GM19395 (cell line): ENCODE results near the gene TCL1A.
"Not testable (repeated sequence)": the region's sequence is repeated elsewhere in the genome, so short reads cannot be mapped to it uniquely, and the experiment has no call there.

Source experiments
- ATAC-seq: cut with Tn5 transposase; IDR thresholded peaks from one replicate; pipeline ENCODE4 v1.9.1; 2021; ENCODE audit warnings: mild to moderate bottlenecking, moderate library complexity; ENCODE audit not compliant: unreplicated experiment

Gene TCL1A, protein sequence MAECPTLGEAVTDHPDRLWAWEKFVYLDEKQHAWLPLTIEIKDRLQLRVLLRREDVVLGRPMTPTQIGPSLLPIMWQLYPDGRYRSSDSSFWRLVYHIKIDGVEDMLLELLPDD

GRCh38 chr14:95713596-95714371, at the start of gene TCL1A:
TSS of gene TCL1A (minus strand) at chr14:95714125. CDS start at chr14:95714066, 59 bp downstream.
- ATAC-seq, result peak; percentile 78

GRCh38 chr14:95763032-95763431, 49.1 kb upstream of the TCL1A start:
- not testable (repeated sequence) for ATAC-seq

GRCh38 chr14:95761436-95761835, 47.5 kb upstream of the TCL1A start:
- no peak for ATAC-seq

DNA sequence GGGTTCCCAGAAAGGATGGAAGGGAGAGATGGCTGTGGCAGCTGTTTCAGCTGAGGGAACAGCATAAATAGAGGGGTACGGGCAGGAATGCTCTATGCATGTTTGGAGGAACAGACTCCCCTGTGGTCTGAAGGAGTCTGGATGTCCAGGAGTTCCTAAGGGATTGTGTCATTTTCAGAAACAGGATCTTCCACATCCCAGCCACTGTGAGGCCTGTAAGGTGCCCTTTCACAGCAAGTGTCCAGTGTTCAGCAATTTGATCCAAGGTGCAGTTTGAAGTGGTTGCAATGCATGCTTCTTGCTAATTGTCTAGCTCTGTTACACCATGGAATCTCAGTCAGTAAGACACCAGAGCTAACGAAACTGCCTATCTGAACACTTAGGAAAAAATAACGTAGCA, 46.7 kb upstream of the TCL1A start:
- no peak for ATAC-seq

- ATAC-seq, result no peak
Measured at GRCh38 chr14:95759941-95760340, 46.0 kb upstream of the TCL1A start.

DNA sequence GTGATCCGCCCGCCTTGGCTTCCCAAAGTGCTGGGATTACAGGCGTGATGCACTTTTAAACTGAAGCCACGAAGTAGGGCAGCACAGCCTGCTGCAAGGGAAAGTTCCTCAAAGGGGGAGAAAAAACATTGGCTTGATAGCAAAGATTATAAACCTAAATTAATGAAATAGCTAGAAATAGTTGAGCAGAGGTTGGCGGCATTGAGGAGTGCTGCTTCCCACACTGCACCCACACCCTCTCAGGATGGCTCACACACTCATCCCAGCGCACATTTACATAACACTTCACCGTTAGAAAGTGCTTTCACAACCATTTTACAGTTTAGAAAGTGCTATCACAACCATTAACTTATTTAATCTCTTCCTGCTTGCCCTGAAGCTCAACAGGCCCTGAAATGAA, 44.4 kb upstream of the TCL1A start:
- ATAC-seq, result no peak

DNA sequence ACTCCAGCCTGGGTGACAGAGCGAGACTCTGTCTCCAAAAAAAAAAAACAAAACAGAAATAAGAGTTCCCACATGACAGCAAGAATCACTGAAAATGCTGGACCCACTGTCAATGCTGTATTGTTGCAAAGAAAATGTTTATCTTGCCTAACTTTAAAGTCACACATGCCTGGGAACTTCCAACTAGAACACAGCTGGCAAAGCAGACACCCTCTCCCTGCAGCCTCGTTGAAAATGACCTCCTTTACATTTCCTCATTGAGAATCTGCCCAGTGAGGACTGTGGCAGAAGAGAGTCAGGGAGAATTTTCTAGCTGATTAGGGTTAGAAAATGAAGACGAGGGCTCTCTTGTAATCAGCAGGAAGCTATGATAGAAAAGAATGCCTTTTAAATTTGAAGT, 42.8 kb upstream of the TCL1A start:
- no peak for ATAC-seq

GRCh38 chr14:95756127-95756526, 42.2 kb upstream of the TCL1A start:
- ATAC-seq, result no peak

DNA sequence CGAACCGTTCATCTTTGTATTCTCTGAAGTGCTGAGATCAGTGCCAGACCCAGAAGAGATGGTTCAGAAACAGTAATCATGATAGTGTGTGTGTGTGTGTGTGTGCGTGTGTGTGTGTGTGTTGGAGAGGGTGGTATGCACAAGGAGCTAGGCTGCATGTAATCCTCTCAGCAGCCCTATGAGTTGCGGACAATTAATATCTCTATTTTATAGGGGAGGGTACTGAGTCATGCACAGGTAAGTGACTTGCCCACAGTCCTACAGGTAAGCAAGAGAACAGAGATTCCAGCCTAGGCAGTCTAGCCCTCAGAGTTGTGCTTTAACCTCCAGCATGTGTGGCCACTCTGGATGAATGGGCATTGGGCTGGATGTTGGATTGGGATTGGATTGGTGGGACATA, 27.9 kb upstream of the TCL1A start:
- no peak for ATAC-seq

GRCh38 chr14:95741038-95741490, 27.1 kb upstream of the TCL1A start:
- no peak for ATAC-seq

GRCh38 chr14:95739356-95739755, 25.4 kb upstream of the TCL1A start:
- ATAC-seq, result no peak

DNA sequence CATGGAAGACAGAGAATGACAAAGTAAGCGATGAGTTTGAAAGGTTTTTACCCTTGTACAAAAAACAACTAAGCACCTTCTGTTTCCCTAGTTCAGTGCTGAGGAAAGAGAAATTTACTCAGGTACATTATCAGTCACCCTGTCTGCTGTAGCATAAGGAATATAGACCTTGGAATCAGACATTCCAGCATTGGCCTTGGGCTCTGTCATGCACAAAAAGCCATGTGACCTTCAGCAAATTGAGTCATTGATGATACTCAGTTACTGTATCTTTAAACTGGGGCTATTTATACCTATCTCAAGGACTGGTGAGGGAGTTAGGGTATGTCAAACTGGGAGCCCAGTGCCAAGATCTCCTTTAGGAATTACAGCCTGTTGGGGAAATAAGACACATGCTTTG, 19.3 kb upstream of the TCL1A start:
- no peak for ATAC-seq

DNA sequence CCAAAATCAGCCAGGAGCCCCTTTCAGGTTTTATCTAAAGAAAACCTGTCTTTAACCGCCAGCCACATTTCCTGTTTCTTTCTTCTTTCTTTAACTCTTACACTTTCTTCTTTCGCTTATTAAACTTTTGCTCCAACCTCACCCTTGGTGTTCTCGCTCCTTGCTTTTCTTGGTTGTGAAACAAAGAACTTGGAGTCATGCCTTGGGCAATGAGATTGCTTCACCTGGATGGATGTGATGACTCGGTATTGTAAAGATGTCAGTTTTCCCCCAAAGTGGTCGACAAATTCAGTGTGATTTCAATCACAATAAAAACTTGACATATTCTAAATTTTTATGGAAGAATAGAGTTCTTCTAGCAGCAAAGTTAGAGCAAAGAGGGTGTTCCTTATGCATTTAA, 16.2 kb upstream of the TCL1A start:
- no peak for ATAC-seq

DNA sequence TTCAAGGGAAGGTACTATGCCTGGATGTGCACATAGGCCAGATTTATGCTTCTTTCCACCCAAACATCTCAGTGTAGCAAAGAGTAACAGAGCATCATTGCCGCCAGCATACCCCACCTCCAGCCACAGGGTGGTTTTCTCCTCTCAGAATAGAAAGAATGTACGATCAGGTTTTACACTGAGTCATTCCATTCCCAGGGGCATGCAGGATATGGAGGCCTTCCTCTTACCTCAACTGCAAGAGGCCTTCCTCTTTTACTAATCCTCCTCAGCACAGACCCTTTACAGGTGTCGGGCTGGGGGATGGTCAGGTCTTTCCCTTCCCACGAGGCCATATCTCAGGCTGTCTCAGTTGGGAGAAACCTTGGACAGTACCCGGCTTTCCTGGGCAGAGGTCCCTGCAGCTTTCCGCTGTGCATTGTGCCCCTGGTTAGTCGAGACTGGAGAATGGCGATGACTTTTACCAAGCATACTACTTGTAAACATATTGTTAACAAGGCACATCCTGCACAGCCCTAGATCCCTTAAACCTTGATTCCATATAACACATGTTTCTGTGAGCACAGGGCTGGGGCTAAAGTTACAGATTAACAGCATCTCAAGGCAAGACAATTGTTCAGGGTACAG, 15.6 kb upstream of the TCL1A start:
- peak; percentile 48 for ATAC-seq

- no peak for ATAC-seq
Measured at GRCh38 chr14:95727056-95727700, 13.3 kb upstream of the TCL1A start.

DNA sequence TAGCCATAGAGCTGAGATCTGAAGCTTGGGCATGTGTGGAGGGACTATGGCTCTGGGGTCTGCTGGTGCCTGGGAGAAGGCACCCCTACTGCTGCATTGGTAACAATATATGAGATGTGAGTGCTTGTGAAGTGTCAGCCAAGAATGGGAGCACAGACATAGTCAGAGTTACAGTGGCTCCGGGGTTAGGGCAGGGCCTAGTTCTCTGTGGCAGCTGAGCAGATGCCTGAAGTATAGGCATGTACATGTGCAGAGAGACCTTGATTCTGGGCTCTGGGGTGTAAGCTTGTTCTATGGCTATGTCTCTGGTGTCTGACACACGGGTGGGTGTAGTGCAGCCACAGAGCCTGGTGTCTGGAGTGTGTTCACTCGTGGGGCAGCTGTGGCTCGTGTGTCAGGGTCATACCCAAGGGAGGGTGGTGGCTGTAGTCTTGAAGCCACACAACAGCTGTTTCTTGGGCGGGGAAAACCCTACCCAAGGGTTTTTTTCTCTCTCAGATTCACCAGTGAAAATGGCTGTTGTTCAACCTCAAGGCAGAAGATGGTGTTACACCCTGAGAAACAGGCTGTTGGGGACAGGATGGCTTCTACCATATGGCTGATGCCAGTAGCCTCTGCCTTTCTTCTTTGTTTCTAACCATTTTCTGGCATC, 11.9 kb upstream of the TCL1A start:
- ATAC-seq, result peak; percentile 85

GRCh38 chr14:95722525-95723190, 8.7 kb upstream of the TCL1A start:
- no peak for ATAC-seq

GRCh38 chr14:95712398-95712797, 1.5 kb downstream of the TCL1A start:
- ATAC-seq, result no peak

- no peak for ATAC-seq
Measured at GRCh38 chr14:95711476-95712176, 2.3 kb downstream of the TCL1A start.

DNA sequence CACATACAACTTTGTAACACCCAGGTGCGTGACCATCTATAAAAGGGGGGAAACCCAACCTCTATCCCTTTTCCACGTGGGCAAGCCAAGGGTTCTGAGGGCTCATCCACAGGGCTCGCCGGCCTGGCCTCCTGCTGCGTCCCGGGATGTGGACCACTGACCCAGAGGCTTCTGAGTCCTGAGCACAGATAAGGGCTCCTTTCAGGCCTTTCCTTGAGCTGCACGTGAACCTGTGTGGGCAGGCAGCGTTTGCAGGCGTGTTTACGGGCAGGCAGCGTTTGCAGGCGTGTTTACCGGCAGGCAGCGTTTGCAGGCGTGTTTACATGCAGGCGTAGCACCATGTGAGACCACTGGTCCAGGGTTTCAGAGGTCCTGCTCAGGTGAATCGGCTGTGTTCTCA, 3.8 kb downstream of the TCL1A start:
- no peak for ATAC-seq
